HepG2 (cell line): ENCODE data around the gene SLC16A11. TPM values are rescaled to one million over a fixed set of nuclear protein-coding genes. Genes with fewer than 3 reads are reported as not detected.

ENCODE experiments used
- ARHGAP35 ChIP-seq: sonication (generic); formaldehyde crosslinking; IDR thresholded peaks from 2 replicates; pipeline ENCODE4 v1.9.0; 2022; ENCODE audit warnings: mild to moderate bottlenecking, inconsistent platforms, moderate library complexity, missing genetic modification reagents, borderline replicate concordance
- ARNT2 ChIP-seq: sonication (generic); formaldehyde crosslinking; IDR thresholded peaks from 2 replicates; pipeline ENCODE4 v1.8.0; 2022; ENCODE audit warnings: mild to moderate bottlenecking, low read depth, missing genetic modification reagents, moderate library complexity
- CEBPG ChIP-seq: IDR thresholded peaks from 2 replicates; pipeline ENCODE4 v1.6.1; 2016
- DNMT1 ChIP-seq: sonication (generic); formaldehyde crosslinking; IDR thresholded peaks from 2 replicates; pipeline ENCODE4 v1.5.1; 2020; ENCODE audit warnings: mild to moderate bottlenecking, missing genetic modification reagents
- GMEB2 ChIP-seq: IDR thresholded peaks from 2 replicates; pipeline ENCODE4 v1.6.1; 2016; ENCODE audit warnings: missing biosample characterization, missing genetic modification reagents, low read depth
- JUN ChIP-seq: sonication (generic); formaldehyde crosslinking; IDR thresholded peaks from 2 replicates; pipeline ENCODE4 v1.4.0; 2020; ENCODE audit warnings: mild to moderate bottlenecking, missing genetic modification reagents
- MED1 ChIP-seq: sonication (generic); formaldehyde crosslinking; IDR thresholded peaks from 2 replicates; pipeline ENCODE4 v1.4.0; 2020; ENCODE audit warnings: missing genetic modification reagents
- MYNN ChIP-seq: sonication (generic); formaldehyde crosslinking; IDR thresholded peaks from 2 replicates; pipeline ENCODE4 v1.4.0; 2020; ENCODE audit warnings: mild to moderate bottlenecking, low read depth, missing genetic modification reagents
- NFYB ChIP-seq: sonication (generic); formaldehyde crosslinking; IDR thresholded peaks from 2 replicates; pipeline ENCODE4 v1.4.0; 2020; ENCODE audit warnings: missing genetic modification reagents
- PHF21A ChIP-seq: sonication (generic); formaldehyde crosslinking; IDR thresholded peaks from 2 replicates; pipeline ENCODE4 v1.5.0; 2020; ENCODE audit warnings: mild to moderate bottlenecking, missing genetic modification reagents
- SMAD9 ChIP-seq: sonication (generic); formaldehyde crosslinking; IDR thresholded peaks from 2 replicates; pipeline ENCODE4 v1.5.1; 2020; ENCODE audit warnings: mild to moderate bottlenecking, missing genetic modification reagents
- SMARCE1 ChIP-seq: fragments of 450-650 bp; IDR thresholded peaks from 2 replicates; pipeline ENCODE4 v1.6.1; 2017; ENCODE audit warnings: borderline replicate concordance
- SUZ12 ChIP-seq: fragments of 150-350 bp; IDR thresholded peaks from 2 replicates; pipeline ENCODE4 v1.6.1; 2014; ENCODE audit warnings: low read depth, low read length
- TBL1XR1 ChIP-seq: fragments of 150-350 bp; IDR thresholded peaks from 2 replicates; pipeline ENCODE4 v1.6.1; 2014; ENCODE audit warnings: borderline replicate concordance, low read length; ENCODE audit not compliant: partially characterized antibody
- YEATS2 ChIP-seq: sonication (generic); formaldehyde crosslinking; IDR thresholded peaks from 2 replicates; pipeline ENCODE4 v1.4.0; 2020; ENCODE audit warnings: missing genetic modification reagents, borderline replicate concordance
- ZFP1 ChIP-seq: IDR thresholded peaks from 2 replicates; pipeline ENCODE4 v1.6.1; 2016
- ZIK1 ChIP-seq: sonication (generic); formaldehyde crosslinking; IDR thresholded peaks from 2 replicates; pipeline ENCODE4 v1.5.0; 2020; ENCODE audit warnings: mild to moderate bottlenecking, low read depth, missing genetic modification reagents, borderline replicate concordance
- ZNF329 ChIP-seq: sonication (generic); formaldehyde crosslinking; IDR thresholded peaks from 2 replicates; pipeline ENCODE4 v1.9.0; 2021; ENCODE audit warnings: low read depth, mild to moderate bottlenecking, missing genetic modification reagents
- ZNF468 ChIP-seq: sonication (generic); formaldehyde crosslinking; IDR thresholded peaks from 2 replicates; pipeline ENCODE4 v1.8.0; 2022; ENCODE audit warnings: mild to moderate bottlenecking, moderate library complexity, missing genetic modification reagents
- ZNF7 ChIP-seq: IDR thresholded peaks from 2 replicates; pipeline ENCODE4 v1.6.1; 2016; ENCODE audit warnings: missing biosample characterization, missing genetic modification reagents
- ZNF713 ChIP-seq: sonication (generic); formaldehyde crosslinking; IDR thresholded peaks from 2 replicates; pipeline ENCODE4 v1.4.0; 2020; ENCODE audit warnings: mild to moderate bottlenecking, missing genetic modification reagents
- polyA plus RNA-seq, 8 experiments: library from polyadenylated mRNA; depleted of rRNA in 3 of 8; stranded (reverse) in 7 of 8; unstranded in 1 of 8; fragments of >200 nt; fragmentation: Illumina TruSeq in 4 of 8; extraction: Trizol in 4 of 8; gene quantifications; 2 replicates each; pipeline versions ENCODE4 v1.2.1 to v1.2.3, GENCODE V29; 2011 to 2016; ENCODE audit warnings: low read depth in 4 of 8, missing spikeins in 1 of 8, mixed read lengths in 1 of 8; ENCODE audit not compliant: insufficient read depth in 1 of 8
- total RNA-seq, 5 experiments: library from RNA; depleted of rRNA; stranded (reverse); fragments of >200 nt; fragmentation: Illumina TruSeq; extraction: Trizol; gene quantifications; 2 replicates each; pipeline ENCODE4 v1.2.3, GENCODE V29; 2016; ENCODE audit warnings: low read depth in 1 of 5
- TF ChIP-seq, protein P1 (sequence below): sonication (generic); formaldehyde crosslinking; IDR thresholded peaks from 2 replicates; pipeline ENCODE4 v1.8.0; 2022; ENCODE audit warnings: missing genetic modification reagents, mild to moderate bottlenecking, borderline replicate concordance
- TF ChIP-seq, protein P2 (sequence below): sonication (generic); IDR thresholded peaks from 2 replicates; pipeline ENCODE4 v1.6.1; 2016; ENCODE audit warnings: low read depth, borderline replicate concordance
- TF ChIP-seq, protein P3 (sequence below): sonication (generic); formaldehyde crosslinking; conservative IDR thresholded peaks from 2 replicates; pipeline ENCODE4 v1.5.0; 2020; ENCODE audit warnings: missing genetic modification reagents
- TF ChIP-seq, protein P4 (sequence below): sonication (generic); formaldehyde crosslinking; IDR thresholded peaks from 2 replicates; pipeline ENCODE4 v1.5.0; 2020; ENCODE audit warnings: missing genetic modification reagents, mild to moderate bottlenecking, borderline replicate concordance

The SLC16A11 gene
- total and polyA plus RNA-seq, 2 of the 13 experiments (the other 11 are each of a cell fraction or from before 2014, with no cell fraction given): not detected

GRCh38 chr17:7014261-7014994 is 29.5 kb downstream of the SLC16A11 start (continued):
- TF ChIP-seq GMEB2 (CRISPR knock-in tag) (0 out of 2 replicates have a peak, but pooled peaks have one; percentile 53), ZIK1 (CRISPR knock-in tag) (no peak; the same call in 1 of the 2 replicates), JUN (peak; percentile 83; the same call in 1 of the 2 replicates), SMAD9 (CRISPR knock-in tag) (0 out of 2 replicates have a peak, but pooled peaks have one; percentile 42), MED1 (CRISPR knock-in tag) (peak; percentile 62), TBL1XR1 (peak; percentile 13), DNMT1 (CRISPR knock-in tag) (0 out of 2 replicates have a peak, but pooled peaks have one; percentile 38), PHF21A (0 out of 2 replicates have a peak, but pooled peaks have one; percentile 41), SMARCE1 (no peak), ZNF713 (CRISPR knock-in tag) (peak; percentile 41; the same call in 1 of the 2 replicates), ZNF329 (CRISPR knock-in tag) (0 out of 2 replicates have a peak, but pooled peaks have one; percentile 59), ZNF7 (CRISPR knock-in tag) (no peak), CEBPG (CRISPR knock-in tag) (0 out of 2 replicates have a peak, but pooled peaks have one; percentile 26), ARHGAP35 (CRISPR knock-in tag) (no peak; the same call in 1 of the 2 replicates), SUZ12 (no peak), NFYB (CRISPR knock-in tag) (peak; percentile 85), ZNF468 (CRISPR knock-in tag) (no peak), ZFP1 (CRISPR knock-in tag) (no peak), ARNT2 (CRISPR knock-in tag) (peak; percentile 54; the same call in 1 of the 2 replicates), MYNN (CRISPR knock-in tag) (no peak), YEATS2 (CRISPR knock-in tag) (peak; percentile 74; the same call in 1 of the 2 replicates)
- TF ChIP-seq, protein P1, sequence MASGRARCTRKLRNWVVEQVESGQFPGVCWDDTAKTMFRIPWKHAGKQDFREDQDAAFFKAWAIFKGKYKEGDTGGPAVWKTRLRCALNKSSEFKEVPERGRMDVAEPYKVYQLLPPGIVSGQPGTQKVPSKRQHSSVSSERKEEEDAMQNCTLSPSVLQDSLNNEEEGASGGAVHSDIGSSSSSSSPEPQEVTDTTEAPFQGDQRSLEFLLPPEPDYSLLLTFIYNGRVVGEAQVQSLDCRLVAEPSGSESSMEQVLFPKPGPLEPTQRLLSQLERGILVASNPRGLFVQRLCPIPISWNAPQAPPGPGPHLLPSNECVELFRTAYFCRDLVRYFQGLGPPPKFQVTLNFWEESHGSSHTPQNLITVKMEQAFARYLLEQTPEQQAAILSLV (CRISPR knock-in tag): peak; percentile 64
- TF ChIP-seq, protein P2, sequence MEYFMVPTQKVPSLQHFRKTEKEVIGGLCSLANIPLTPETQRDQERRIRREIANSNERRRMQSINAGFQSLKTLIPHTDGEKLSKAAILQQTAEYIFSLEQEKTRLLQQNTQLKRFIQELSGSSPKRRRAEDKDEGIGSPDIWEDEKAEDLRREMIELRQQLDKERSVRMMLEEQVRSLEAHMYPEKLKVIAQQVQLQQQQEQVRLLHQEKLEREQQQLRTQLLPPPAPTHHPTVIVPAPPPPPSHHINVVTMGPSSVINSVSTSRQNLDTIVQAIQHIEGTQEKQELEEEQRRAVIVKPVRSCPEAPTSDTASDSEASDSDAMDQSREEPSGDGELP: 0 out of 2 replicates have a peak, but pooled peaks have one; percentile 2
- TF ChIP-seq, protein P3, sequence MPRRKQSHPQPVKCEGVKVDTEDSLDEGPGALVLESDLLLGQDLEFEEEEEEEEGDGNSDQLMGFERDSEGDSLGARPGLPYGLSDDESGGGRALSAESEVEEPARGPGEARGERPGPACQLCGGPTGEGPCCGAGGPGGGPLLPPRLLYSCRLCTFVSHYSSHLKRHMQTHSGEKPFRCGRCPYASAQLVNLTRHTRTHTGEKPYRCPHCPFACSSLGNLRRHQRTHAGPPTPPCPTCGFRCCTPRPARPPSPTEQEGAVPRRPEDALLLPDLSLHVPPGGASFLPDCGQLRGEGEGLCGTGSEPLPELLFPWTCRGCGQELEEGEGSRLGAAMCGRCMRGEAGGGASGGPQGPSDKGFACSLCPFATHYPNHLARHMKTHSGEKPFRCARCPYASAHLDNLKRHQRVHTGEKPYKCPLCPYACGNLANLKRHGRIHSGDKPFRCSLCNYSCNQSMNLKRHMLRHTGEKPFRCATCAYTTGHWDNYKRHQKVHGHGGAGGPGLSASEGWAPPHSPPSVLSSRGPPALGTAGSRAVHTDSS (CRISPR knock-in tag): no peak
- TF ChIP-seq, protein P4, sequence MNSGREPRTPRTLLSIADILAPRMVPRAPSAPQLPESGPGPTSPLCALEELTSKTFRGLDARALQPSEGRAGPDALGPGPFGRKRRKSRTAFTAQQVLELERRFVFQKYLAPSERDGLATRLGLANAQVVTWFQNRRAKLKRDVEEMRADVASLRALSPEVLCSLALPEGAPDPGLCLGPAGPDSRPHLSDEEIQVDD: no peak; the same call in 1 of the 2 replicates
